Retinal pigment epithelial cell (primary cell): Measurements from ENCODE around the gene TRAFD1.

ENCODE experiments used
- DNase-seq: peaks from one replicate; pipeline ENCODE4 v3.0.0-alpha.2; 2010; ENCODE audit warnings: low read depth
- H3K4me3 ChIP-seq: 2 replicates; pipeline ENCODE4 v1.5.1; 2011; ENCODE audit warnings: mild to moderate bottlenecking, low read length, control low read depth, moderate library complexity
- CTCF ChIP-seq: conservative IDR thresholded peaks from 2 replicates; pipeline ENCODE4 v1.5.1; 2011; ENCODE audit warnings: low read depth, low read length, control low read depth, inconsistent platforms

TRAFD1 gene

GRCh38 chr12:112188130-112188830, 62.9 kb downstream of the TRAFD1 start:
- DNase-seq: no peak
- H3K4me3 ChIP-seq: no peak overlapping the region
- TF ChIP-seq CTCF: no peak

- DNase-seq: no peak
- H3K4me3 ChIP-seq: no peak overlapping the region
- no peak for TF ChIP-seq CTCF
Measured at GRCh38 chr12:112190231-112191025, 65.1 kb downstream of the TRAFD1 start.

- no peak overlapping the region for H3K4me3 ChIP-seq
- TF ChIP-seq CTCF: no peak
- no peak for DNase-seq
Measured at GRCh38 chr12:112191201-112191600, 65.8 kb downstream of the TRAFD1 start.

GRCh38 chr12:112191840-112192321, 66.5 kb downstream of the TRAFD1 start:
- no peak overlapping the region for H3K4me3 ChIP-seq
- no peak for DNase-seq
- TF ChIP-seq CTCF: no peak

GRCh38 chr12:112192475-112192874, 67.1 kb downstream of the TRAFD1 start:
- no peak for DNase-seq
- H3K4me3 ChIP-seq: no peak overlapping the region
- TF ChIP-seq CTCF: no peak

GRCh38 chr12:112194601-112195247, 69.4 kb downstream of the TRAFD1 start:
- no peak overlapping the region for H3K4me3 ChIP-seq
- TF ChIP-seq CTCF: no peak
- DNase-seq: no peak
